Measurements from ENCODE around the gene TAS1R3. TPM values are rescaled to one million over a fixed set of nuclear protein-coding genes. Genes with fewer than 3 reads are reported as not detected.
A peak's percentile ranks its signal among the peaks of the same experiment; 100 is the strongest.

TAS1R3 gene
- total RNA-seq, 1 donor from 2014 or later, result 0.31 TPM

GRCh38 chr1:1371746-1372711, 40.9 kb downstream of the TAS1R3 start:
- no peak for DNase-seq

- DNase-seq, result no peak
These were observed 42.2 kb downstream of the TAS1R3 start for GRCh38 chr1:1373051-1373814.

- no peak for DNase-seq
These were observed 42.9 kb downstream of the TAS1R3 start for GRCh38 chr1:1373815-1374588.

GRCh38 chr1:1374589-1374928, 43.5 kb downstream of the TAS1R3 start:
- DNase-seq, result no peak

GRCh38 chr1:1374929-1375662, 44.0 kb downstream of the TAS1R3 start, which contains the start of gene AURKAIP1:
Gene AURKAIP1, minus strand, starts transcription at chr1:1375207. Its CDS starts 451 bp downstream, at chr1:1374756.
- DNase-seq, result peak; percentile 97

GRCh38 chr1:1376551-1377226, 45.6 kb downstream of the TAS1R3 start:
- DNase-seq, result no peak

- no peak for DNase-seq
These were observed 46.6 kb downstream of the TAS1R3 start for GRCh38 chr1:1377540-1378205.

- DNase-seq, result no peak
These were observed 49.8 kb downstream of the TAS1R3 start for GRCh38 chr1:1380860-1381259.

GRCh38 chr1:1381294-1381693, 50.2 kb downstream of the TAS1R3 start:
- DNase-seq, result no peak

Small RNA genes lying within 50 kb of the gene (small RNA-seq; reads per million reads assigned to genes)
- not detected for gene MIR6726

Other genes with a start within 250 kb of the TAS1R3 start
- gene C1orf159, start 215.2 kb upstream of the TAS1R3 start, total RNA-seq, result 5.5 TPM
- not detected for gene TTLL10, start 157.4 kb upstream of the TAS1R3 start, total RNA-seq
- gene TNFRSF18, start 124.7 kb upstream of the TAS1R3 start, total RNA-seq, result not detected
- gene TNFRSF4, start 117.1 kb upstream of the TAS1R3 start, total RNA-seq, result not detected
- 18.4 TPM for gene SDF4, start 99.3 kb upstream of the TAS1R3 start, total RNA-seq
- gene B3GALT6, start 99.0 kb upstream of the TAS1R3 start, total RNA-seq, result 27.1 TPM
- not detected for gene C1QTNF12, start 84.6 kb upstream of the TAS1R3 start, total RNA-seq
- gene UBE2J2, start 57.4 kb upstream of the TAS1R3 start, total RNA-seq, result 39.6 TPM
- 2.2 TPM for gene SCNN1D, start 50.8 kb upstream of the TAS1R3 start, total RNA-seq
- gene ACAP3, start 23.4 kb upstream of the TAS1R3 start, total RNA-seq, result 51.3 TPM
- gene PUSL1, start 22.7 kb upstream of the TAS1R3 start, total RNA-seq, result 8.0 TPM
- 28.2 TPM for gene INTS11, start 6.6 kb upstream of the TAS1R3 start, total RNA-seq
- 12.3 TPM for gene CPTP, start 6.5 kb upstream of the TAS1R3 start, total RNA-seq
- gene DVL1, start 18.1 kb downstream of the TAS1R3 start, total RNA-seq, result 70.7 TPM
- 11.5 TPM for gene MXRA8, start 27.3 kb downstream of the TAS1R3 start, total RNA-seq
- gene AURKAIP1, start 43.9 kb downstream of the TAS1R3 start, total RNA-seq, result 26.2 TPM
- 116 TPM for gene CCNL2, start 68.1 kb downstream of the TAS1R3 start, total RNA-seq
- gene MRPL20, start 76.0 kb downstream of the TAS1R3 start, total RNA-seq, result 50.4 TPM
- 1.4 TPM for gene ANKRD65, start 90.0 kb downstream of the TAS1R3 start, total RNA-seq
- 4.1 TPM for gene VWA1, start 104.4 kb downstream of the TAS1R3 start, total RNA-seq
- 0.62 TPM for gene ATAD3C, start 118.4 kb downstream of the TAS1R3 start, total RNA-seq
- gene ATAD3B, start 140.5 kb downstream of the TAS1R3 start, total RNA-seq, result 11.7 TPM
- 7.3 TPM for gene ATAD3A, start 180.9 kb downstream of the TAS1R3 start, total RNA-seq
- gene TMEM240, start 209.3 kb downstream of the TAS1R3 start, total RNA-seq, result 18.1 TPM
- 32.9 TPM for gene SSU72, start 243.6 kb downstream of the TAS1R3 start, total RNA-seq